ENCODE measurements around the gene HARBI1. TPM values are rescaled to one million over a fixed set of nuclear protein-coding genes. Genes with fewer than 3 reads are reported as not detected.
A peak's percentile ranks its signal among the peaks of the same experiment; 100 is the strongest.

The HARBI1 gene
- total and polyA plus RNA-seq, 2 of the 4 experiments (the other 2 are of a cell fraction) = 2.7 to 5.2 TPM

GRCh38 chr11:46601129-46601528, 15.9 kb downstream of the HARBI1 start:
- Histone ChIP-seq H3K4me2 (ENCODE audit: low read depth, low read length) (no peak overlapping the region), H3K9ac (ENCODE audit: low read depth, low read length) (no peak overlapping the region), H3K14ac (replicated peaks; ENCODE audit: low read depth, low read length) (no peak overlapping the region), H2BK15ac (ENCODE audit: low read depth, low read length) (no peak overlapping the region), H2BK120ac (ENCODE audit: low read depth, low read length) (no peak overlapping the region), H3K18ac (ENCODE audit: low read depth, low read length) (no peak overlapping the region), H4K5ac (ENCODE audit: low read depth, low read length) (no peak overlapping the region), H3K4me3 (ENCODE audit: insufficient read depth, low read depth, low read length) (no peak overlapping the region), H4K20me1 (ENCODE audit: insufficient read depth, low read length) (no peaks in the 10 kb centered on the region), H3K4me1 (ENCODE audit: control insufficient read depth, insufficient read depth, low read length) (0 out of 2 replicates have a peak, but pooled peaks cover 1% of the 10 kb centered on the region), H2AK5ac (ENCODE audit: low read depth, low read length) (no peak overlapping the region), H2AFZ (replicated peaks; ENCODE audit: low read length, poor library complexity) (no peak overlapping the region), H3K23ac (ENCODE audit: low read depth, low read length) (no peak overlapping the region), H2BK5ac (ENCODE audit: low read depth, low read length, poor library complexity, severe bottlenecking) (no peak overlapping the region), H4K8ac (ENCODE audit: low read depth in 2 of 2, low read length in 2 of 2) (no peak overlapping the region), H3K27me3 (ENCODE audit: control insufficient read depth, insufficient read depth, low read length) (no peaks in the 10 kb centered on the region), H2BK20ac (ENCODE audit: low read depth, low read length) (no peak overlapping the region), H3K9me1 (ENCODE audit: insufficient read depth, low read length) (0 out of 2 replicates have a peak, but pooled peaks cover 3% of the 10 kb centered on the region), H2AK9ac (replicated peaks; ENCODE audit: low read depth, low read length, poor library complexity) (no peak overlapping the region), H3K36me3 (ENCODE audit: control insufficient read depth, insufficient read depth, low read length) (0 out of 2 replicates have a peak, but pooled peaks cover 4% of the 10 kb centered on the region), H3K79me1 (ENCODE audit: low read depth in 1 of 2, low read length in 2 of 2) (no peaks in the 10 kb centered on the region), H3K9me3 (ENCODE audit: control insufficient read depth, insufficient read depth, low read length) (no peaks in the 10 kb centered on the region), H3K27ac (ENCODE audit: insufficient read depth, low read length) (no peak overlapping the region), H3K56ac (ENCODE audit: extremely low read depth, insufficient read depth, low read length) (no peak overlapping the region), H4K91ac (ENCODE audit: insufficient read depth, low read depth, low read length) (no peak overlapping the region), H3K4ac (ENCODE audit: low read depth, low read length) (no peak overlapping the region)
- ChIA-PET CTCF (no interaction called here), POLR2A (ENCODE audit: unreplicated experiment) (interaction anchor here (0.6 kb wide), 1 partner anchor 684 kb away, joined by 3 read pairs; no protein-coding TSS in a partner anchor)
- no TSS peak for BruUV-seq (replicated peaks)
- no CpG with 5 or more reads among the region's 1 CpG for WGBS, 2 experiments (ENCODE audit: extremely low coverage in 2 of 2, insufficient read length in 1 of 2)
- in situ Hi-C loops (cut with MboI; ENCODE audit: low sequenced_read_pairs) (no loop called here), intact Hi-C loops (cut with micrococcal nuclease) (no loop called here), dilution Hi-C loops (cut with HindIII; ENCODE audit: low sequenced_read_pairs, unreplicated experiment) (no loop called here)
- ATAC-seq (ENCODE audit: low read depth) = no peak
- TF ChIP-seq FOS (IDR thresholded peaks at IDR 0.05; ENCODE audit: low read depth, low read length) (peak; percentile 19; the same call in 1 of the 2 replicates), MXI1 (IDR thresholded peaks at IDR 0.05; ENCODE audit: borderline replicate concordance, low read depth, low read length) (no peak)
- peak; percentile 22 for DNase-seq

Data from IMR-90 (cell line).